ENCODE results near the gene HSPA2.
"Not testable (repeated sequence)": the region's sequence is repeated elsewhere in the genome, so short reads cannot be mapped to it uniquely, and the experiment has no call there.

HSPA2 gene

DNA sequence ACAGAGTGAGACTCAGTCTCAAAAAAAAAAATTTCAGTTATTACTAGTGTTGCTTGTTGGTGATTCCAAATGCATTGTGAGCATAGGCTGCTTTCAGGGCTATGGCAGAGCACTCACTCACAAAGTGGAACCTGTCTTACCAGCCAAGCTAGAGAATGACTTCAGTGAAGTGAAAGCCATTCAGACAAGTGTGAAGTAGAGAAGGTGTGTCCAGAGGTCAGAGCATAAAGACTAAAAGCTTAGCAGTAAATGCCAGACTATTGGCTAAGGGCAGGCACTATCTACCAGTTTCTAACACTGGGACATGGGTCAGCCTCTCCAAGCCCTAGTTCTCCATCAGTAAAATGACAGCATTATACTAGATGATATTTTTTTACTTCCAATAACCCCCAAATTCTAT lies 21.9 kb downstream of the HSPA2 start:
- no peak for DNase-seq (ENCODE audit: low spot score)

DNA sequence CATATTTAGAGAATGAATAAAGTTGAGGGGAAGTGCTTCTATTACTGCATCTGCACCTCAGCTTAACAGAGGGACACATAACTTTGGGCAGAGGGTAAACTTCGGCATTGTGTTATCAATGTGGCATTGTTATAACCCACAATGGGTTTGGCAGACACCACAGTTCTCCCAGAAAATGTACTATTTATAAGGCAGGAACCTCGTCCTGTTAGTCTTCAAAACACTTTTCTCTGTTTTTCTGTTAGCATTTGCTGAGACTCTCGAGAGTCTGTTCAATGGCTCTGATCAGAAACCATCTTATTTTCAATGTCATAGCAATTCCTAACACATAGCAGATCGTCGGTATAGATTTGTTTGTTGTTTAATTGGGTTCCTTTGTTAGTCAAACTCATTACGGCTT lies 23.2 kb downstream of the HSPA2 start:
- DNase-seq (ENCODE audit: low spot score): no peak

DNA sequence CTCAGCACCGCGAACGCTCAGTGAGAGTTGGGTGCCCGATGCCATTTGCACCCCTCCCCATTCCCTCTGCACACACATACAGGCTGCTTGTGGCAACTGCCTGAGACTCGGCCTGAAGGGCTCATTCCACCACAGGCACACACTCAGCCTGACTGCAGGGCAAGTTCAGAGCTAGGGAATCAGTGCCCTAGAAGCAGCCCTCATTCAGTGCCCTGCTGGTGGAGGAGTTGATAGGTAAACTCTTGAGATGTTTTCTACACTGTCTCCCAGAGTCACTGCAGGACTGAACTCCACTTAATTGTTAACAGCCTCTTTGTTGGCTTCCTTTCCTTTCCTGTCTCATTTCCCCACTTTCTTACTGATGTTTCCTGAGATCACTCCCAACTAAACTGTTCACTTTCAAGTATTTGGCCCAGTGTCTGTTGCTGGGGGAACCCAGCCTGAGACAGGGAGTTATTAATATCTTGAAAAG lies 26.1 kb downstream of the HSPA2 start:
- DNase-seq (ENCODE audit: low spot score): no peak

DNA sequence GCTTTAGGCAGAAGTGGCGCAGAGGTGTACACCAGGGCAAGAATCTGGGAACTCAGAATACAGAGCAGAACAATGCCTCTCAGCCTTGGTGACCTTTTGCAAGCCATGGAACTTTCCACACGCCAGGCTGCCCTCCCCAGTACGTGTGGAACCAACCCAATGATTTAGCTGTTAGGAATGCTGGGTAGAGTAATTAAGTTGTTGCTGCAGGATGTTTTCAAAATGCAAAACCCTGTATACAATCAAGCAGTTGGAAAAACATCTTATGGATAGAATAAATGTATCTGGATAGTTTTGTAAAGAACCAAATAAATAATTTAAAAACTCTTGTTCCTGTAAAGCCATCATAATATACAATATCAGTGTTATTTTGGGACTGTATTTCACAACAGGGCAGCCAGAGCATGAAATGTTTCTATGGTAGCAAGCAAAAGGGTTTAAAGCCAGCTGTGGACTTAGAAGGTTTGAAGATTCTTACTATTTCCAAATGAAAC lies 28.6 kb downstream of the HSPA2 start:
- peak; percentile 27 for DNase-seq (ENCODE audit: low spot score)

DNA sequence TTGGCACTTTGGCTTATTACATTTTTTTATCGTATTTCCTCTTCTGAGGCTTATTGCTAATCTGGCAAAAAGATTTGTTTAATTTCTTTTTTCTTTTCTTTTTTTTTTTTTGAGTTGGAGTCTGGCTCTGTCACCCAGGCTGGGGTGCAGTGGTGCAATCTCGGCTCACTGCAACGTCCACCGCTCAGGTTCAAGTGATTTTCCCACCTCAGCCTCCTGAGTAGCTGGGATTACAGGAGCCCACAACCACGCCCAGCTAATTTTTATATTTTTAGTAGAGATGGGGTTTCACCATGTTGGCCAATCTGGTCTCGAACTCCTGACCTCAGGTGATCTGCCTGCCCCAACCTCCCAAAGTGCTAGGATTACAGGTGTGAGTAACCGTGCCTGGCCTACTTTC lies 29.1 kb downstream of the HSPA2 start:
- DNase-seq (ENCODE audit: low spot score): not testable (repeated sequence)

DNA sequence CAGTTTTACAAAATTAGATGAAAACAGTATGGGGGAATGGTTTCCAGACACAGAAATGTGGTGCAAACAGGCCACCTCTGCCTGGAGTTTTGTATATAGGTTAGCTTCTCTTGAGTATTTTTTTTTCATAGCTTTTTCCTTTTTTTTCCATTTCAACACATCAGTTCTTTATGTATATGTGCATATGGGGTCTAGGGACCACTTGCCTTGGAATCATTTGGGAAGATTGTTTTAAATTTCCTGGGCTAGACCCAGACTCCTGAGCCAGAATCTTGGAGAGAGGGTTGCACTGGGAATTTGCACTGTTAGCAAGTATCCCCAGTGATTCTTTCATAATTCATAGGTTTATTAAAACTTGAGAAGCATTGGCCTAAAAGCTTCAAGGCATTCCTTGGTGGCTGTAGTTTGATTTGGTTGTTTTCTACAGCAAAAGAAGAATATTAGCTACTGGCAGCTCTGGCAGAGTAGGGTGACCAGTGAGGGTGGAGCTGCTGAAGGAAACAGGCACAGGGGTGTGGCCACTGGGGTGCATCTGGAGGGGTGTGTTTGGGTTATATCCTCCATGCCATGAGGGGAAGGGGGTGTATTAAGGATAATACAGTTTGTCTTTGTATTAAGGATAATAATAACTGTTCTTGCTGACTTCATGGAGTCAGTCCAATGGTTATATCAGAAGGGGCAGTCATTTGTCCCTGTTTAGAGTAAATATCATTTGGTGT lies 32.0 kb downstream of the HSPA2 start:
- DNase-seq (ENCODE audit: low spot score): no peak

DNA sequence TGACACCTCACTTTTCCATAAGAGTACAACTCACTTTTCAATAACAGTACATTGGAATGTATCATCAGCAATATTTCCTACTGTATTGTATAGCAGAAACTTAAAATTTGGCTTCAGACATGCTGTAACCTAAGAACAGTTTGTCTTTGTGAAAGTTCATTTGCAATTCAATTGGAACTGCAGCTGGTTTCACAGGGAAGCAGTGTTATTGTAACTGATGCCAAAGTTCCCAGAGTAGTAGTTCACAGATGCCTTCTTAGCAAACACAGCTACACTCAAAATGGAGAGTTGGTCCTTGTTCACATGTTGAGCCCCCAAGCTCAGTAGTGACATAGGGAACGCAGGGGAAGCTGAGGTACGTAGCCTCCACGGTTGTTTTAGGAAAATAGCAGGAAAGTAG lies 32.6 kb downstream of the HSPA2 start:
- no peak for DNase-seq (ENCODE audit: low spot score)

DNA sequence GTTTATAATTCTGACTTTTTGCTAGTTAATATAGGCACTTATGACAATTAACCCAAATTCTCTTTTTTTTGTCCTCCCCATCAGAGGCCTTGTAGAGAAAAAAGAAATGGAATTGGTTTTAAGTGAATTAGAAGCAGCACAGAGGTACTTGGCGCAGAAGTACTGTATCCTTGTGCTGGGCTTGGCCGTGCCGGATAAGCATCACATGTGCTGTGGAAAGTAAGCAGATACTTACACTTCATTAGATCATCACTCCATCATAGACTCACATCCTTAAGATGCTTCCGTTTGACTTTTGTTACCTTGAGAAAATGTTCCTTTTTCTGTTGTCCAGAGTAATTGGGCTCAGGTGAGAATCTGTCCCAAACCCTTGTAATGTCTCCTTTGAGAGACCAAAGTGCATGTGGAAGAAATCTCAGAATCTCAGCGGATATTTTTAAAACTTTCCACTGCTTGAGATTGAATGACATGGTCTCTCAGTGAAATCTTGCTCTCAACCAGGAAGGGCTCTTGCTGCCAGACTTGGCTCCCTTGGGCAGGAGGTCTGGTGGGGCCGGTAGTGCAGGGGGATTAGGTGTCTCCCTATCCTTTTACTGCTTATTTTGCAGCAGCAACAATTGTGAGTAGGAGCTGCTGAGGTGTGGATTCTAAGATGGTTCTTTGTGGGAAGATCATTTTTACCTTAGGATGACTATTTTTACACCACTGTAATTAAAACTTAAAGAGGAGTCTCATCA lies 34.0 kb downstream of the HSPA2 start:
- no peak for DNase-seq (ENCODE audit: low spot score)

DNA sequence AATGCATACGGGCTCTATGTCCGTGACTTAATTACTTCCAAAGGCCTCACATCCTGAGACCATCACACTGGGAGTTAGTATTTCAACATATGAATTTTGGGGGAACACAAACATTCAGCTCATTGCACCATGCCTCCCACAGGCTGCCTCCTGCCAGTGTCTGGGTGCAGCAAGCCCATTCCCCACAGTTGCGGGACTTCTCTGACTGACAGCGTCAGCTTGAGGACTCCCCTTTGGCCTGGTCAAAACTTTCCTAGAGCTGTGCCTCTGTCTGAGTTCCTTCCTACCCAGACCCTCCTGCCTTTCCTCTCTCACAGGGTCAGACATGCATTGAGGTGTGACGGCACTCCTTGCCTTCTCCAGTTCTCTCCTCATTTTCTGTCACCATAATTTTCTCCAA lies 36.7 kb downstream of the HSPA2 start:
- DNase-seq (ENCODE audit: low spot score): no peak

DNA sequence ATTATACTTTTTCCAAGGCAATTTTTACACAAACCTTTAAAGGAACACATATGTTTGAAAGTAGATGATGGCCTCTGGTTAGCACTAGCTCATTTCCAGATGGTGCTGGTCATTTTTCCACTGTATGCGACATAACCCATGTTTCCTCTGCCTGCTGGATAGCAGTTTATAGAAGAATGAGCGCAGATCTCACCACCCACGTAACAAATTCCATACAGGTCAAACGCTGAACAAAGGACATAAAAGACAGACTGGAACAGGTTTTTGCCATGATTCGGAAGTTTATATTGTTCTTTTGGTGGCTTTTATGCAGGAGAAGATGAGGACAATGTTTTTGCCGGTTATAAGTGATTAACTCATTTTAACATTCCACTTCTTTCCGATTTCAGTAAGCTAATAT lies 39.9 kb downstream of the HSPA2 start:
- no peak for DNase-seq (ENCODE audit: low spot score)

DNA sequence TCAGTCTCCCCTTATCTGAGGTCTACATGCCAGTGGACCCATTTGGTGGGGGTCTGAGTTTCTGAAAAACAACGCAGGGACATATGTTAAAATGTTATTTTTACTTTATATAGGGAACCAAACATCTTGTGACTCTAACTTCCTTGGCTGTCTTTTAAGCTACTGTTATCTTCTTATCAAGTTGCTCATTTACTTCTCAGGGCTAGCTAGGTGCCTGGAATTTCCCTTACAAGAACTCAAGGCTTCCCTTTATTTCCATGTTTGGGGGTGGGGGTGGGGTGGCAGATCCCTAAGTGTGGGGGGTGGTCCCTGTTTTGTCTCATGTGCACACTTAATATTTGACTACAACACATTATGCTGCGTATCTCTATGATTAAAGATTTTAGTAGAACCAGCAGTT lies 40.8 kb downstream of the HSPA2 start:
- DNase-seq (ENCODE audit: low spot score): no peak

DNA sequence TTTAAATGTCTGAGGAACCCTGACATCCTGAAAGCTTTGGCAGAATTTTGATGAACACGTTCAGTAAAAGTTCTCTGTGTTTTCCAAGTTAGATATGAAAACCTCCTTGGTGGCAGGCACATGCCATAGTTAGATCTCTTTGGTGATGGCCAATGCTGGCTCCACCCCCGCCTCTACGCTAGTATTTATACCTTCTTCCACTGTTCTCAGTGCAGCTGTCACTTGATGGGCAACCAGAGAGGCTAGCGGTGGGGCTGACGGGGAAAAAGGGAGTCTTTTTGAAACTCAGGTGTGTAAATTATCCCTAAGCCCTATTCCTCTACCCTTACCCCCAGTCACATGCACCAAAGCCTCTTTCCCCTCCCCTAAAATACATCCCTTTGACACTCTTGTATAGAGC lies 41.3 kb downstream of the HSPA2 start:
- no peak for DNase-seq (ENCODE audit: low spot score)

DNA sequence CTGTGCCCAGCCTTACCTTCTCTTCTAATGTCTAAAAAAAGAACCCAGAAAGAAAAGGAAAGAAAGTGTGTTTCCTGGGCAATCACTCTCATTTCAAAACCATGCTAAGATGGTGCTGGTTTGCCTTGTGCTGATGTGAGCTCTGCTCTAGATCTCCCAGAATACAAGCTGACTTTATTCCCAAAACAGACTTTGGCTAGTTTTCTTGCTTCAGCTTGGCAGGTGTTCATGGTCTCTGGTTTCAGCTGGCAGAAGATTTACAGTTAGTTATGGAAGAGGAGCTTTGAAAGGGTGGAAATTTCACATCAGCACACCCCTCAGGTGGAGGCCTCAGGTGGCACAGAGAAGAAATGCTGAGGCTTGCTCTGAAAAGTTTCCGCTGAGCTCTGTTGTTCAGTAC lies 43.6 kb downstream of the HSPA2 start:
- no peak for DNase-seq (ENCODE audit: low spot score)

DNA sequence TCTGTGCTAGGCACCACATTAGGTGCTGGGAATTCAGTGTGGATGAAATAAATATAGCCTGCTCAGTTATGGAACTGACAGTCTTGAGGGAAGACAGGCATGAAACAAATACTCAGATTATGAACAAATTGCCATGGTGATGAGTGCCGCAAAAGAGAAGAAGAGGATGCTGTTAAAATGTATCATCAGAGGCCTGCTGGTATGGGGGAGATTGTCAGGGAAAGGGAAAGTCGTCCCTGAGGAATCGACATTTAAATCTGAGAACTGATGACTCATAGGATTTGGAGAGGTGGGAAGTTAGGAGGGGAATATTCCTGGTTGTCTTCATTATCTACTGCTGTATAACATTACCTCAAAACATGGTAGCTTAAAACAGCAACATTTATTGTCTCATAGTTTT lies 51.3 kb downstream of the HSPA2 start:
- no peak for DNase-seq (ENCODE audit: low spot score)
